ENCODE data around the gene C13orf42. TPM values are rescaled to one million over a fixed set of nuclear protein-coding genes. Genes with fewer than 3 reads are reported as not detected.
A peak's percentile ranks its signal among the peaks of the same experiment; 100 is the strongest.
"Not testable (repeated sequence)": the region's sequence is repeated elsewhere in the genome, so short reads cannot be mapped to it uniquely, and the experiment has no call there.

Gene C13orf42
- total and polyA plus RNA-seq, 2 donors from 2014 or later = 0.24 TPM; not detected in 1

DNA sequence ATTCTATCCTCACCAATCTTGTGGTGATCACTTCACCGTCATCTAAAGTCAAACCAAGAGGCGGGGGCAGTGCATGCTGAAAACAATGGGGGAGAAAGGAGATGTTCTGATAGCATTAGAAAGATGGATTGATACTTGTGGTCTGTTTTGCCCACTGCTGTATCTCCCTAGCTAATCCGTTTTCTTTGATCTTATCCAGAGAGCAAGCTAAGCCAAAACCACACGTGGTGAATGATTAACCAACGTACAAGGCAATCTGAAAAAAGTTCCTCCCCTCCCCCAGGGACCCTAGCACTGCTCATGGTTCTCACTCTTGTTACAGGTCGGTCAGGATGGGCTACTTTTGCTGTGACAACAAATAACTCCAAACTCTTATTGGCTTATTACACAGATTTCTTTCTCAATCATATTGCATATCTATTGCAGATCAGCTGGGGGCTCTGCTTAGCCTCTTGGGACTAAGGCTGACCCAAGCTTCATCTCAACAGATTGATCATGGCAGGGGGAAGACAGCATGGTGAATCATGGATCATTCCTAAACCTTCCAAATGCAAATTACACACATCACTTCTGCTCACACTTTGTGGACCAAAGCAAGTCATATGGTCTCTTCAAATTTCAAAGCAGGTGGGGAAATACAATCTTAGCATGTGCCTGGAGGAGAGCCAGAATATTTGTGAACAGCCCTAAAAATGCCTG is 11.9 kb upstream of the C13orf42 start:
- Histone ChIP-seq H3K27ac (ENCODE audit: low read depth in 2 of 2, low read length in 2 of 2) (no peak overlapping the region), H3K4me1 (ENCODE audit: control insufficient read depth in 2 of 3, insufficient read depth in 2 of 3, low read depth in 1 of 3, low read length in 3 of 3) (peaks cover 0 to 2% (median 0%) of the 10 kb centered on the region in 3 donors), H3K4me3 (ENCODE audit: low read length in 3 of 3) (no peak overlapping the region), H3K36me3 (ENCODE audit: control insufficient read depth in 2 of 3, insufficient read depth in 3 of 3, low read length in 3 of 3) (no peaks in the 10 kb centered on the region), H3K27me3 (ENCODE audit: control insufficient read depth, insufficient read depth, low read length) (no peaks in the 10 kb centered on the region), H3K9me3 (ENCODE audit: control insufficient read depth in 2 of 3, insufficient read depth in 1 of 3, low read length in 3 of 3) (peaks cover 0 to 4% (median 0%) of the 10 kb centered on the region in 3 donors), H3K9ac (ENCODE audit: low read length in 3 of 3) (no peak overlapping the region)
- TF ChIP-seq, protein P1, sequence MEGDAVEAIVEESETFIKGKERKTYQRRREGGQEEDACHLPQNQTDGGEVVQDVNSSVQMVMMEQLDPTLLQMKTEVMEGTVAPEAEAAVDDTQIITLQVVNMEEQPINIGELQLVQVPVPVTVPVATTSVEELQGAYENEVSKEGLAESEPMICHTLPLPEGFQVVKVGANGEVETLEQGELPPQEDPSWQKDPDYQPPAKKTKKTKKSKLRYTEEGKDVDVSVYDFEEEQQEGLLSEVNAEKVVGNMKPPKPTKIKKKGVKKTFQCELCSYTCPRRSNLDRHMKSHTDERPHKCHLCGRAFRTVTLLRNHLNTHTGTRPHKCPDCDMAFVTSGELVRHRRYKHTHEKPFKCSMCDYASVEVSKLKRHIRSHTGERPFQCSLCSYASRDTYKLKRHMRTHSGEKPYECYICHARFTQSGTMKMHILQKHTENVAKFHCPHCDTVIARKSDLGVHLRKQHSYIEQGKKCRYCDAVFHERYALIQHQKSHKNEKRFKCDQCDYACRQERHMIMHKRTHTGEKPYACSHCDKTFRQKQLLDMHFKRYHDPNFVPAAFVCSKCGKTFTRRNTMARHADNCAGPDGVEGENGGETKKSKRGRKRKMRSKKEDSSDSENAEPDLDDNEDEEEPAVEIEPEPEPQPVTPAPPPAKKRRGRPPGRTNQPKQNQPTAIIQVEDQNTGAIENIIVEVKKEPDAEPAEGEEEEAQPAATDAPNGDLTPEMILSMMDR (IDR thresholded peaks at IDR 0.05; ENCODE audit: borderline replicate concordance, extremely low read depth, insufficient read depth) = no peak
- DNase-seq = peak in 3 of 5 donors; percentile 31 to 68 (median 60)
- FAIRE-seq = no peak
- intact Hi-C loops (cut with DNase I) = no loop called here

DNA sequence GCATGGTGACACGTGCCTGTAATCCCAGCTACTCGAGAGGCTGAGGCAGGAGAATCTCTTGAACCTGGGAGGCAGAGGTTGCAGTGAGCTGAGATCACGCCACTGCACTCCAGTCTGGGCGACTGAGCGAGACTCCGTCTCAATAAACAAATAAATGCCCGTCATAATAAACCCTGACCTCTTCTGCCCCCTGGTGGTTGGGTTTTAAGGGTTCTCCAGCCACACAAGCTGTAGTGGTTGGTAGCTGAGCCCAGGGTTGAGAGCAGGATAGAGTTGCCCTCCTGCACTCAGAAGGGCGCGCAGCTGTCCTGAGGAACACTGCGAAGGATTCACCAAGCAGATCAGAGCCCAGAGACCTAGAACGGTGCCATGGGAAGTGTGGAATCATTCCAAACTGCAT is 9.8 kb upstream of the C13orf42 start:
- H3K4me1 ChIP-seq (ENCODE audit: control insufficient read depth in 2 of 3, insufficient read depth in 2 of 3, low read depth in 1 of 3, low read length in 3 of 3); H3K36me3 ChIP-seq (ENCODE audit: control insufficient read depth in 2 of 3, insufficient read depth in 3 of 3, low read length in 3 of 3); H3K27me3 ChIP-seq (ENCODE audit: control insufficient read depth, insufficient read depth, low read length); intact Hi-C loops (cut with DNase I); H3K4me3 ChIP-seq (ENCODE audit: low read length in 3 of 3); H3K9me3 ChIP-seq (ENCODE audit: control insufficient read depth in 2 of 3, insufficient read depth in 1 of 3, low read length in 3 of 3); H3K27ac ChIP-seq (ENCODE audit: low read depth in 2 of 2, low read length in 2 of 2); DNase-seq; H3K9ac ChIP-seq (ENCODE audit: low read length in 3 of 3); FAIRE-seq: not testable (repeated sequence)

DNA sequence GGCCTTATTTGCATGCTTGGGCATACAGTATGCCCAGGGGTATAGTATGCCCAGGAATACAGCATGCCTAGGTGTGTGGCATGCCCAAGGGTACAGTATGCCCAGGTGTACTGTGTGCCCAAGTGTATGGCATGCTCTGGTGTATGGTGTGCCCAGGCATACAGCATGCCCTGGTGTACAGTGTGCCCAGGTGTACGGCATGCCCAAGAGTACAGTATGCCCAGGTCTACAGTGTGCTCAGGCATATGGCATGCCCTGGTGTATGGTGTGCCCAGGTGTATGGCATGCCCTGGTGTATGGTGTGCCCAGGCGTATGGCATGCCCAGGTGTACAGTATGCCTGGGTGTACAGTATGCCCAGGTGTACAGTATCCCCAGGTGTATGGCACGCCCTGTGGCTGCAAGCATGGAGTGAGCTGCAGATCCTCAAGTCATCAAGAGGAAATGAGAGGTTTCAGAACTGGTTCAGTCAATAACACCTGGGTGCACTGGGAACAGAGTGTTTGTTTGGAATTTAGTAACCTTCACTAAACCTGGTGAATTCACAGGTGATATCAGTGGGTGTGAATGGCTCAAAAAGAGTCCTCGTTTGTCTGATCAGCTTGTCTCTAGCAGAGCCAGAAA is 7.8 kb upstream of the C13orf42 start:
- no peak overlapping the region for H3K27ac ChIP-seq (ENCODE audit: low read depth in 2 of 2, low read length in 2 of 2)
- no peak for DNase-seq
- H3K36me3 ChIP-seq (ENCODE audit: control insufficient read depth in 2 of 3, insufficient read depth in 3 of 3, low read length in 3 of 3) = no peaks in the 10 kb centered on the region
- intact Hi-C loops (cut with DNase I) = no loop called here
- H3K27me3 ChIP-seq (ENCODE audit: control insufficient read depth, insufficient read depth, low read length) = no peaks in the 10 kb centered on the region
- no peak for FAIRE-seq
- no peak overlapping the region for H3K9ac ChIP-seq (ENCODE audit: low read length in 3 of 3)
- H3K4me1 ChIP-seq (ENCODE audit: control insufficient read depth in 2 of 3, insufficient read depth in 2 of 3, low read depth in 1 of 3, low read length in 3 of 3) = peaks cover 0 to 2% (median 0%) of the 10 kb centered on the region in 3 donors
- H3K9me3 ChIP-seq (ENCODE audit: control insufficient read depth in 2 of 3, insufficient read depth in 1 of 3, low read length in 3 of 3) = peaks cover 0 to 7% (median 0%) of the 10 kb centered on the region in 3 donors
- TF ChIP-seq, protein P1 (IDR thresholded peaks at IDR 0.05; ENCODE audit: borderline replicate concordance, extremely low read depth, insufficient read depth) = no peak
- no peak overlapping the region for H3K4me3 ChIP-seq (ENCODE audit: low read length in 3 of 3)

DNA sequence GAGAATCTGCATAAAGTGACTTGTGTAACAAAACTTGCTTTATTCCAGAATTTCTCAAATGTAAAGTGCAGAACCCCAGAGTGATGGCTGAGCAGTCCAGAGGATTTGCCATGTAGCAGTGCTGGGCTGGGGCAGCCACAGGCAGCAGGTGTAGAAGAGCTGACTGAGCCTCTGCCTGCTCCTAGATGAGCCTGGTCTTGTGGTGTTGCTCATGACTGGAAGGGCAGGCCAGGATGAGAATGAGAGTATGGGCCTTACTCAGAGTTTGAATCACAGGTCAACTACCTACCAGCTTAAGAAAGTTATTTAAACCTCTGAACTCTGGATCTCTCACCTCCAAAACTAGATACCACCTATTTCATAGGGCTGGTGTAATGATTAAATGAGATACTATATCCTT is 2.9 kb upstream of the C13orf42 start:
- H3K9ac ChIP-seq (ENCODE audit: low read length in 3 of 3) = no peak overlapping the region
- H3K4me3 ChIP-seq (ENCODE audit: low read length in 3 of 3) = no peak overlapping the region
- peaks cover 0 to 7% (median 0%) of the 10 kb centered on the region in 3 donors for H3K9me3 ChIP-seq (ENCODE audit: control insufficient read depth in 2 of 3, insufficient read depth in 1 of 3, low read length in 3 of 3)
- FAIRE-seq (no peak), DNase-seq (no peak)
- H3K27me3 ChIP-seq (ENCODE audit: control insufficient read depth, insufficient read depth, low read length) = no peaks in the 10 kb centered on the region
- no peaks in the 10 kb centered on the region for H3K36me3 ChIP-seq (ENCODE audit: control insufficient read depth in 2 of 3, insufficient read depth in 3 of 3, low read length in 3 of 3)
- TF ChIP-seq, protein P1 (IDR thresholded peaks at IDR 0.05; ENCODE audit: borderline replicate concordance, extremely low read depth, insufficient read depth) = no peak
- intact Hi-C loops (cut with DNase I) = no loop called here
- H3K27ac ChIP-seq (ENCODE audit: low read depth in 2 of 2, low read length in 2 of 2) = no peak overlapping the region
- no peaks in the 10 kb centered on the region for H3K4me1 ChIP-seq (ENCODE audit: control insufficient read depth in 2 of 3, insufficient read depth in 2 of 3, low read depth in 1 of 3, low read length in 3 of 3)

Measured in kidney (tissue), 14 donors.